K562 (cell line): ENCODE measurements around the gene PPM1N. TPM values are rescaled to one million over a fixed set of nuclear protein-coding genes. Genes with fewer than 3 reads are reported as not detected.
A peak's percentile ranks its signal among the peaks of the same experiment; 100 is the strongest.

ENCODE experiments used
- CEBPG ChIP-seq, 3 experiments: fragments of 200-800 bp in 1 of 3; sonication (Bioruptor generic) in 1 of 3; sonication (generic) in 1 of 3; formaldehyde crosslinking in 1 of 3; IDR thresholded peaks in 2 of 3; conservative IDR thresholded peaks in 1 of 3; 2 replicates each; pipeline versions ENCODE4 v1.6.1 to v1.8.0; 2016 to 2022; ENCODE audit warnings: missing compliant biosample characterization in 2 of 3, missing genetic modification characterization in 2 of 3, mild to moderate bottlenecking in 1 of 3, missing genetic modification reagents in 1 of 3
- KHSRP ChIP-seq: fragments of 450-650 bp; IDR thresholded peaks from 2 replicates; pipeline ENCODE4 v1.6.1; 2017
- NELFE ChIP-seq: IDR thresholded peaks from 2 replicates; pipeline ENCODE4 v1.6.1; 2011; ENCODE audit warnings: mild to moderate bottlenecking; ENCODE audit not compliant: insufficient read depth, insufficient read length
- RBBP5 ChIP-seq: fragments of 200-600 bp; sonication (generic); IDR thresholded peaks from 2 replicates; pipeline ENCODE4 v1.6.1; 2012; ENCODE audit warnings: borderline replicate concordance, mild to moderate bottlenecking, low read length, control low read depth, inconsistent platforms; ENCODE audit not compliant: insufficient read depth, poor library complexity, severe bottlenecking
- SMARCA5 ChIP-seq: fragments of 450-650 bp; IDR thresholded peaks from 2 replicates; pipeline ENCODE4 v1.6.1; 2016
- SNRNP70 ChIP-seq: fragments of 200-400 bp; formaldehyde crosslinking; optimal IDR thresholded peaks from 2 replicates; pipeline ENCODE3; 2017; ENCODE audit warnings: low read depth, low read length
- TAF15 ChIP-seq: fragments of 200-400 bp; formaldehyde crosslinking; IDR thresholded peaks from 2 replicates; pipeline ENCODE4 v1.6.1; 2017; ENCODE audit warnings: mild to moderate bottlenecking, low read depth, low read length, moderate library complexity
- ZBTB1 ChIP-seq: sonication (generic); formaldehyde crosslinking; IDR thresholded peaks from 2 replicates; pipeline ENCODE4 v1.8.1; 2023; ENCODE audit warnings: missing genetic modification reagents, low read depth, mild to moderate bottlenecking, borderline replicate concordance
- ZNF347 ChIP-seq: fragments of 450-650 bp; formaldehyde crosslinking; IDR thresholded peaks from 2 replicates; pipeline ENCODE4 v1.4.0; 2020; ENCODE audit warnings: low read depth, mild to moderate bottlenecking, moderate library complexity
- ZNF668 ChIP-seq: fragments of 250-450 bp; sonication (Bioruptor Pico); IDR thresholded peaks from 2 replicates; pipeline ENCODE4 v1.8.0; 2022; ENCODE audit warnings: mild to moderate bottlenecking, inconsistent platforms
- polyA plus RNA-seq, 8 experiments: library from polyadenylated mRNA; depleted of rRNA in 4 of 8; stranded (reverse) in 5 of 8; unstranded in 3 of 8; fragments of >200 nt; fragmentation: Nextera tagmentation in 2 of 8; fragmentation: Illumina TruSeq in 1 of 8; extraction: Ambion mirVana in 2 of 8; extraction: Trizol in 1 of 8; gene quantifications; 2 replicates each; pipeline versions ENCODE4 v1.2.1 to v1.2.3, GENCODE V29; 2011 to 2014; ENCODE audit warnings: inconsistent platforms in 1 of 8, missing spikeins in 1 of 8
- total RNA-seq, 7 experiments: library from RNA; depleted of rRNA in 6 of 7; stranded (reverse); fragments of >200 nt in 6 of 7; fragmentation: Illumina TruSeq in 2 of 7; extraction: Trizol in 2 of 7; gene quantifications; 2 replicates each; pipeline versions ENCODE4 v1.2.1 to v1.2.3, GENCODE V29; 2011 to 2021; ENCODE audit warnings: low replicate concordance in 1 of 7
- TF ChIP-seq, protein P1 (sequence below): fragments of 150-350 bp; conservative IDR thresholded peaks from 2 replicates; pipeline ENCODE4 v1.6.1; 2014; ENCODE audit warnings: low read length
- TF ChIP-seq, protein P2 (sequence below): fragments of 450-650 bp; IDR thresholded peaks from 2 replicates; pipeline ENCODE4 v1.6.1; 2017; ENCODE audit warnings: antibody characterized with exemption
- TF ChIP-seq, protein P3 (sequence below): fragments of 250-450 bp; sonication (Bioruptor Pico); IDR thresholded peaks from 2 replicates; pipeline ENCODE4 v1.4.0; 2020
- TF ChIP-seq, protein P4 (sequence below): fragments of 450-650 bp; formaldehyde crosslinking; IDR thresholded peaks from 2 replicates; pipeline ENCODE4 v1.4.0; 2020; ENCODE audit warnings: mild to moderate bottlenecking, moderate library complexity
- TF ChIP-seq, protein P5 (sequence below): fragments of 450-650 bp; IDR thresholded peaks from 2 replicates; pipeline ENCODE4 v1.6.1; 2016; ENCODE audit warnings: mild to moderate bottlenecking

PPM1N gene
- total and polyA plus RNA-seq, 9 of the 15 experiments (the other 6 are each of a cell fraction or from before 2014, with no cell fraction given): 4.5 to 15.6 (median 8.7) TPM

DNA sequence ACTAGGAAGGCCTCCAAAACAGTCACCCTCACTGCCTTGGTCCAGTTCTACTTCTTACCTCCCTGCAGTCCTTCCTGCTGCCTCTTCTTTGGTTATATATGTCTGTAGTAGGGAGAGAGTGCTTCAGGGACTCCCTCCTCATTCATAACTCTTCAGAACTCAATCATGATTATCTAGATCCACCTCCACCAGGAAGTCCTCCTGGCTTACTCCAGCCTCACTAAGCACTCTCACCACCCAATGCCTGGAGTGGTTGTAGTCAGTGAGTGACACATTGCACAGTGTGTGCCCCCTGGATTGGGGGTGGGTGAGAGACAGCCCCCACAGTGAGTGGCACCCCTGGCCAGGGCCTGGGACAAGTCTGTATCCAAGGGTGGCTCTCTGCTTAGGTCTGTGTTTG lies 40.5 kb upstream of the PPM1N start (continued):
- TF ChIP-seq RBBP5 (no peak), SMARCA5 (peak; percentile 82; the same call in 1 of the 2 replicates), ZNF347 (CRISPR knock-in tag) (no peak), SNRNP70 (no peak), CEBPG (CRISPR knock-in tag; IDR thresholded peaks at IDR 0.05) (0 out of 2 replicates have a peak, but pooled peaks have one; percentile 7), CEBPG (tag; conservative IDR thresholded peaks at IDR 0.05 in 1 of 2, IDR thresholded peaks at IDR 0.05 in 1 of 2) (no peak), KHSRP (no peak), ZBTB1 (CRISPR knock-in tag) (no peak), NELFE (no peak), ZNF668 (CRISPR knock-in tag) (no peak), TAF15 (no peak)
- TF ChIP-seq, protein P1, sequence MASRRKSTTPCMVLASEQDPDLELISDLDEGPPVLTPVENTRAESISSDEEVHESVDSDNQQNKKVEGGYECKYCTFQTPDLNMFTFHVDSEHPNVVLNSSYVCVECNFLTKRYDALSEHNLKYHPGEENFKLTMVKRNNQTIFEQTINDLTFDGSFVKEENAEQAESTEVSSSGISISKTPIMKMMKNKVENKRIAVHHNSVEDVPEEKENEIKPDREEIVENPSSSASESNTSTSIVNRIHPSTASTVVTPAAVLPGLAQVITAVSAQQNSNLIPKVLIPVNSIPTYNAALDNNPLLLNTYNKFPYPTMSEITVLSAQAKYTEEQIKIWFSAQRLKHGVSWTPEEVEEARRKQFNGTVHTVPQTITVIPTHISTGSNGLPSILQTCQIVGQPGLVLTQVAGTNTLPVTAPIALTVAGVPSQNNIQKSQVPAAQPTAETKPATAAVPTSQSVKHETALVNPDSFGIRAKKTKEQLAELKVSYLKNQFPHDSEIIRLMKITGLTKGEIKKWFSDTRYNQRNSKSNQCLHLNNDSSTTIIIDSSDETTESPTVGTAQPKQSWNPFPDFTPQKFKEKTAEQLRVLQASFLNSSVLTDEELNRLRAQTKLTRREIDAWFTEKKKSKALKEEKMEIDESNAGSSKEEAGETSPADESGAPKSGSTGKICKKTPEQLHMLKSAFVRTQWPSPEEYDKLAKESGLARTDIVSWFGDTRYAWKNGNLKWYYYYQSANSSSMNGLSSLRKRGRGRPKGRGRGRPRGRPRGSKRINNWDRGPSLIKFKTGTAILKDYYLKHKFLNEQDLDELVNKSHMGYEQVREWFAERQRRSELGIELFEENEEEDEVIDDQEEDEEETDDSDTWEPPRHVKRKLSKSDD: no peak
- TF ChIP-seq, protein P2, sequence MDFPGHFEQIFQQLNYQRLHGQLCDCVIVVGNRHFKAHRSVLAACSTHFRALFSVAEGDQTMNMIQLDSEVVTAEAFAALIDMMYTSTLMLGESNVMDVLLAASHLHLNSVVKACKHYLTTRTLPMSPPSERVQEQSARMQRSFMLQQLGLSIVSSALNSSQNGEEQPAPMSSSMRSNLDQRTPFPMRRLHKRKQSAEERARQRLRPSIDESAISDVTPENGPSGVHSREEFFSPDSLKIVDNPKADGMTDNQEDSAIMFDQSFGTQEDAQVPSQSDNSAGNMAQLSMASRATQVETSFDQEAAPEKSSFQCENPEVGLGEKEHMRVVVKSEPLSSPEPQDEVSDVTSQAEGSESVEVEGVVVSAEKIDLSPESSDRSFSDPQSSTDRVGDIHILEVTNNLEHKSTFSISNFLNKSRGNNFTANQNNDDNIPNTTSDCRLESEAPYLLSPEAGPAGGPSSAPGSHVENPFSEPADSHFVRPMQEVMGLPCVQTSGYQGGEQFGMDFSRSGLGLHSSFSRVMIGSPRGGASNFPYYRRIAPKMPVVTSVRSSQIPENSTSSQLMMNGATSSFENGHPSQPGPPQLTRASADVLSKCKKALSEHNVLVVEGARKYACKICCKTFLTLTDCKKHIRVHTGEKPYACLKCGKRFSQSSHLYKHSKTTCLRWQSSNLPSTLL: no peak
- TF ChIP-seq, protein P3, sequence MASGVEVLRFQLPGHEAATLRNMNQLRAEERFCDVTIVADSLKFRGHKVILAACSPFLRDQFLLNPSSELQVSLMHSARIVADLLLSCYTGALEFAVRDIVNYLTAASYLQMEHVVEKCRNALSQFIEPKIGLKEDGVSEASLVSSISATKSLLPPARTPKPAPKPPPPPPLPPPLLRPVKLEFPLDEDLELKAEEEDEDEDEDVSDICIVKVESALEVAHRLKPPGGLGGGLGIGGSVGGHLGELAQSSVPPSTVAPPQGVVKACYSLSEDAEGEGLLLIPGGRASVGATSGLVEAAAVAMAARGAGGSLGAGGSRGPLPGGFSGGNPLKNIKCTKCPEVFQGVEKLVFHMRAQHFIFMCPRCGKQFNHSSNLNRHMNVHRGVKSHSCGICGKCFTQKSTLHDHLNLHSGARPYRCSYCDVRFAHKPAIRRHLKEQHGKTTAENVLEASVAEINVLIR (CRISPR knock-in tag): no peak
- TF ChIP-seq, protein P4, sequence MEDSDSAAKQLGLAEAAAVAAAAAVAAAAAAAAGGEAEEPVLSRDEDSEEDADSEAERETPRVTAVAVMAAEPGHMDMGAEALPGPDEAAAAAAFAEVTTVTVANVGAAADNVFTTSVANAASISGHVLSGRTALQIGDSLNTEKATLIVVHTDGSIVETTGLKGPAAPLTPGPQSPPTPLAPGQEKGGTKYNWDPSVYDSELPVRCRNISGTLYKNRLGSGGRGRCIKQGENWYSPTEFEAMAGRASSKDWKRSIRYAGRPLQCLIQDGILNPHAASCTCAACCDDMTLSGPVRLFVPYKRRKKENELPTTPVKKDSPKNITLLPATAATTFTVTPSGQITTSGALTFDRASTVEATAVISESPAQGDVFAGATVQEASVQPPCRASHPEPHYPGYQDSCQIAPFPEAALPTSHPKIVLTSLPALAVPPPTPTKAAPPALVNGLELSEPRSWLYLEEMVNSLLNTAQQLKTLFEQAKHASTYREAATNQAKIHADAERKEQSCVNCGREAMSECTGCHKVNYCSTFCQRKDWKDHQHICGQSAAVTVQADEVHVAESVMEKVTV (CRISPR knock-in tag): no peak
- TF ChIP-seq, protein P5, sequence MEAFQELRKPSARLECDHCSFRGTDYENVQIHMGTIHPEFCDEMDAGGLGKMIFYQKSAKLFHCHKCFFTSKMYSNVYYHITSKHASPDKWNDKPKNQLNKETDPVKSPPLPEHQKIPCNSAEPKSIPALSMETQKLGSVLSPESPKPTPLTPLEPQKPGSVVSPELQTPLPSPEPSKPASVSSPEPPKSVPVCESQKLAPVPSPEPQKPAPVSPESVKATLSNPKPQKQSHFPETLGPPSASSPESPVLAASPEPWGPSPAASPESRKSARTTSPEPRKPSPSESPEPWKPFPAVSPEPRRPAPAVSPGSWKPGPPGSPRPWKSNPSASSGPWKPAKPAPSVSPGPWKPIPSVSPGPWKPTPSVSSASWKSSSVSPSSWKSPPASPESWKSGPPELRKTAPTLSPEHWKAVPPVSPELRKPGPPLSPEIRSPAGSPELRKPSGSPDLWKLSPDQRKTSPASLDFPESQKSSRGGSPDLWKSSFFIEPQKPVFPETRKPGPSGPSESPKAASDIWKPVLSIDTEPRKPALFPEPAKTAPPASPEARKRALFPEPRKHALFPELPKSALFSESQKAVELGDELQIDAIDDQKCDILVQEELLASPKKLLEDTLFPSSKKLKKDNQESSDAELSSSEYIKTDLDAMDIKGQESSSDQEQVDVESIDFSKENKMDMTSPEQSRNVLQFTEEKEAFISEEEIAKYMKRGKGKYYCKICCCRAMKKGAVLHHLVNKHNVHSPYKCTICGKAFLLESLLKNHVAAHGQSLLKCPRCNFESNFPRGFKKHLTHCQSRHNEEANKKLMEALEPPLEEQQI: no peak
